ENCODE results near the gene SLC39A2.

The SLC39A2 gene

DNA sequence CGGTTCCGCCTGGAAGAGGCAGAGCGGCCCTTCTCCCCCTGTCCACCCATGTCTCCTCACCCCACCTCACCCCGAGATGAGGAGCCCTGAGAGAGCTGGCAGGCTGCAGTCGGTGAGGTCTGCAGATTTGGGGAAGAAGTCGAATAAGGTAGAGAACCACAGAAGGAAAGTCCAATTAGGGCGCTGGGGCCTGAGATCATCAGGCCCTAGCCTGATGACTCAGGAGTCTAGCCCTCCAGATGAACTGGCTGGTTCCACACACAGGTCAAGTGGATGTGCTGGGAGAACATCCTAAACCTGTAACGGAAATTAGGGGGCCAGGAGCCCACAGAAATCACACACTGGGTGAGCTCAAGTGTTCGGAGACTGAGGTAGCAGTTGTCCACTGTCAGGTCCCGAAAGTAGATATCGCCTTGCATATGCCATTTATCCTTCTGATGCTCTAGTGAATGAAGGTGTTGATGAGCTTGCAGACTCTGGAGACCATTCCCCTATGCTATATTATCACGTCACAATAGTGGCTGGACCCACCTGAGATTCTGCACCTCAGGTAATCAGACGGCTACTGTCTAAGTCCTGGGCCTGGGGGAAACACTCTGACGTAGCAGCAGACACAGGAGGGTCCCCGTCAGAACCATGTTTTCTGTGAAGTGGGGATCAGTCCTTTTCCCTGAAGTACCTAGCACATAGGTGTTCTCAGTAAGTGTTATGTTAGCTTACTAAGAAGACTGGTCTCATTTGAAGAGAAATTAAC, 10.2 kb upstream of the SLC39A2 start:
- H2AK5ac ChIP-seq (ENCODE audit: low read length): peak overlapping the region; percentile 66
- no peaks in the 10 kb centered on the region for H3K27me3 ChIP-seq (ENCODE audit: insufficient read depth, low read length, poor library complexity)
- peak overlapping the region; percentile 30 for H3K9ac ChIP-seq (ENCODE audit: low read length)
- DNase-seq: no peak
- H3K4me3 ChIP-seq (ENCODE audit: low read length): no peak overlapping the region
- no peak overlapping the region for H3K4me2 ChIP-seq (ENCODE audit: low read length)
- peaks cover 10% of the 10 kb centered on the region for H3K79me2 ChIP-seq (ENCODE audit: control insufficient read depth, insufficient read depth, low read length)
- H2BK15ac ChIP-seq (replicated peaks; ENCODE audit: low read depth): no peak overlapping the region
- no peak overlapping the region for H2BK120ac ChIP-seq (ENCODE audit: low read depth, low read length)
- peak overlapping the region; percentile 65 for H3K56ac ChIP-seq (ENCODE audit: low read length)
- H3K27ac ChIP-seq (ENCODE audit: low read depth, low read length): no peak overlapping the region
- H2BK5ac ChIP-seq (ENCODE audit: low read length): peak overlapping the region; percentile 1
- no CpG with 5 or more reads among the region's 15 CpGs for WGBS (ENCODE audit: extremely low coverage, insufficient coverage, low lambda C conversion rate)
- no peak overlapping the region for H3K4ac ChIP-seq (ENCODE audit: low read depth, low read length)
- peaks cover 5% of the 10 kb centered on the region for H3K4me1 ChIP-seq (ENCODE audit: control insufficient read depth, low read depth, low read length)
- H3K79me1 ChIP-seq (ENCODE audit: low read length): peaks cover 7% of the 10 kb centered on the region
- H4K8ac ChIP-seq (ENCODE audit: low read depth, low read length): no peak overlapping the region
- no peak overlapping the region for H4K5ac ChIP-seq (ENCODE audit: low read length)
- no peak overlapping the region for H3K23ac ChIP-seq (ENCODE audit: low read length)
- no peaks in the 10 kb centered on the region for H3K36me3 ChIP-seq (ENCODE audit: control insufficient read depth, insufficient read depth, low read length)
- no peak overlapping the region for H3K18ac ChIP-seq (ENCODE audit: low read length)

DNA sequence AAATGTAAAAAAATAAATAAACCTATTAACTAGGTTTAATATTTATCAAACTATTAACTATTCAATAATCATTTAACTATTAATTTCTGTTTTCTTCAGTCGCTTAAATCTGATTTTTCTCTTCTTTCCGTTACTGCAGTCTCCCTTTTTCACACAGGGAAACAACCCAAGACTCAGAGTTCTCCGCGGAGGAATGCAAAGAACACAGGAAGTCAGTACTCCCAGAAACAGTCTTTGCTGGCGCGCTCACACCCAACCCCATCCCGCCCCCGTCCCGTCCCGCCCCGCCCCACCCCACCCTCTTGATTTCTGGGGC, 9.7 kb upstream of the SLC39A2 start:
- no peak overlapping the region for H3K4ac ChIP-seq (ENCODE audit: low read depth, low read length)
- H3K4me2 ChIP-seq (ENCODE audit: low read length): no peak overlapping the region
- H3K18ac ChIP-seq (ENCODE audit: low read length): no peak overlapping the region
- peak overlapping the region; percentile 37 for H3K9ac ChIP-seq (ENCODE audit: low read length)
- H3K27me3 ChIP-seq (ENCODE audit: insufficient read depth, low read length, poor library complexity): no peaks in the 10 kb centered on the region
- H2BK120ac ChIP-seq (ENCODE audit: low read depth, low read length): no peak overlapping the region
- no peak overlapping the region for H3K27ac ChIP-seq (ENCODE audit: low read depth, low read length)
- H2AK5ac ChIP-seq (ENCODE audit: low read length): no peak overlapping the region
- no peak overlapping the region for H4K8ac ChIP-seq (ENCODE audit: low read depth, low read length)
- H3K4me1 ChIP-seq (ENCODE audit: control insufficient read depth, low read depth, low read length): peaks cover 5% of the 10 kb centered on the region
- no peak overlapping the region for H3K4me3 ChIP-seq (ENCODE audit: low read length)
- H4K5ac ChIP-seq (ENCODE audit: low read length): no peak overlapping the region
- H3K79me1 ChIP-seq (ENCODE audit: low read length): peaks cover 7% of the 10 kb centered on the region
- H3K79me2 ChIP-seq (ENCODE audit: control insufficient read depth, insufficient read depth, low read length): peaks cover 10% of the 10 kb centered on the region
- H3K36me3 ChIP-seq (ENCODE audit: control insufficient read depth, insufficient read depth, low read length): no peaks in the 10 kb centered on the region
- 100% methylated on average over 2 of the region's 11 CpGs for WGBS (ENCODE audit: extremely low coverage, insufficient coverage, low lambda C conversion rate)
- no peak overlapping the region for H2BK5ac ChIP-seq (ENCODE audit: low read length)
- H3K56ac ChIP-seq (ENCODE audit: low read length): peak overlapping the region; percentile 65
- H2BK15ac ChIP-seq (replicated peaks; ENCODE audit: low read depth): no peak overlapping the region
- DNase-seq: no peak
- H3K23ac ChIP-seq (ENCODE audit: low read length): no peak overlapping the region

DNA sequence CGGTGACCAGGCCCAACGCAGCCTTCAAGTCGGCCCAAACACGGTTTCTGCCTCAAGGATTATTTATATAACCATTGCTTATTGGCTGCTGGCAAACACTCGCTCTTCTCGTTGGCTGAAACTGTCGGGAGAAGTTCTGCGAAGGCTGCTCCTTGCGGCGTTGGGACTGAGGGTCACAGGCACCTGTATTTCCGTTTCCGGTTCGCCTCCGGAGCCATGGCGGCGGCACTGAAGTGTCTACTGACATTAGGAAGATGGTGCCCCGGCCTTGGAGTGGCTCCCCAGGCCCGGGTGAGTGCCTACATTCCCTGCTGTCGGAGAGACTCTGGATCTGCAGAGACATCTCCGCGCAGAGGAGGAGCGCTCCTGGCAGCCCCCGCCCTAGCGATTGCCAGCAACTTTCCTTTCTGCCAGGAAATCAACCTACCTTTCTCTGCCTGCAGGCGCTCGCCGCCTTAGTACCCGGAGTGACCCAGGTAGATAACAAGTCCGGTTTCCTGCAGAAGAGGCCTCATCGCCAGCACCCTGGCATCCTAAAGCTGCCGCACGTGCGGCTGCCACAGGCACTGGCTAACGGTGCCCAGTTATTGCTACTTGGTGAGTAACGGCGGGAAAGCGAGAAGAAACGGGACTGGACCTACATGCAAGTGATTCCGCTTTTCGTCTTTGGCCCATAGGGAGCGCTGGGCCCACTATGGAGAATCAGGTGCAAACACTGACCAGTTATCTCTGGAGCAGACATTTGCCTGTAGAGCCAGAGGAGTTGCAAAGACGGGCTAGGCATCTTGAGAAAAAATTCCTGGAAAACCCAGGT, 9.1 kb upstream of the SLC39A2 start, which contains the start of gene METTL17:
TSS of gene METTL17 (plus strand) at position 194 of the 814 bp plus-strand sequence. CDS start at position 217, 23 bp downstream.
- Histone ChIP-seq H3K79me2 (ENCODE audit: control insufficient read depth, insufficient read depth, low read length) (peaks cover 10% of the 10 kb centered on the region), H3K27ac (ENCODE audit: low read depth, low read length) (peak within 1 kb of the TSS; percentile 78), H2BK120ac (ENCODE audit: low read depth, low read length) (no peak within 1 kb of the TSS), H3K4me3 (ENCODE audit: low read length) (peak within 1 kb of the TSS; percentile 61), H3K27me3 (ENCODE audit: insufficient read depth, low read length, poor library complexity) (no peaks in the 10 kb centered on the region), H4K5ac (ENCODE audit: low read length) (no peak within 1 kb of the TSS), H3K56ac (ENCODE audit: low read length) (peak within 1 kb of the TSS; percentile 85), H3K4me1 (ENCODE audit: control insufficient read depth, low read depth, low read length) (peaks cover 5% of the 10 kb centered on the region), H3K79me1 (ENCODE audit: low read length) (peaks cover 7% of the 10 kb centered on the region), H3K9ac (ENCODE audit: low read length) (peak within 1 kb of the TSS; percentile 70), H3K4ac (ENCODE audit: low read depth, low read length) (peak within 1 kb of the TSS; percentile 93), H3K23ac (ENCODE audit: low read length) (no peak within 1 kb of the TSS), H2AK5ac (ENCODE audit: low read length) (peak within 1 kb of the TSS; percentile 66), H2BK15ac (replicated peaks; ENCODE audit: low read depth) (no peak within 1 kb of the TSS), H2BK5ac (ENCODE audit: low read length) (peak within 1 kb of the TSS; percentile 1), H3K36me3 (ENCODE audit: control insufficient read depth, insufficient read depth, low read length) (peaks cover 4% of the 10 kb centered on the region), H3K18ac (ENCODE audit: low read length) (no peak within 1 kb of the TSS), H4K8ac (ENCODE audit: low read depth, low read length) (peak within 1 kb of the TSS; percentile 7), H3K4me2 (ENCODE audit: low read length) (peak within 1 kb of the TSS; percentile 53)
- no CpG with 5 or more reads among the region's 42 CpGs for WGBS (ENCODE audit: extremely low coverage, insufficient coverage, low lambda C conversion rate)
- peak; percentile 99 for DNase-seq

DNA sequence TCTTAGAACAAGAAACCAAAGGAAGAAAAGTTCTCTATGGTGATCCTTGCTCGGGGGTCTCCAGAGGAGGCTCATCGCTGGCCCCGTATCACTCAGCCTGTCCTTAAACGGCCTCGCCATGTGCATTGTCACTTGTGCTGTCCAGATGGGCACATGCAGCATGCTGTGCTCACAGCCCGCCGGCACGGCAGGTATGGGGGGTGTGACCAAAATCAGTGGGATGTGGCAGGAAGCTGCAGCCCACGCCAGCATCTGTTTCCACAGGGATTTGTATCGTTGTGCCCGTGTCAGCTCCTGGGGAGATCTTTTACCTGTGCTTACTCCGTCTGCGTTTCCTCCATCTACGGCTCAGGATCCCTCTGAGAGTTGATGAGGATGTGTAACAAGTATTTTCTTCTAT, 2.6 kb upstream of the SLC39A2 start:
- peaks cover 3% of the 10 kb centered on the region for H3K79me2 ChIP-seq (ENCODE audit: control insufficient read depth, insufficient read depth, low read length)
- no peak overlapping the region for H3K27ac ChIP-seq (ENCODE audit: low read depth, low read length)
- H3K27me3 ChIP-seq (ENCODE audit: insufficient read depth, low read length, poor library complexity): no peaks in the 10 kb centered on the region
- H2BK5ac ChIP-seq (ENCODE audit: low read length): no peak overlapping the region
- no peak overlapping the region for H3K56ac ChIP-seq (ENCODE audit: low read length)
- no peak overlapping the region for H2BK15ac ChIP-seq (replicated peaks; ENCODE audit: low read depth)
- no peak overlapping the region for H2BK120ac ChIP-seq (ENCODE audit: low read depth, low read length)
- H2AK5ac ChIP-seq (ENCODE audit: low read length): no peak overlapping the region
- no peak overlapping the region for H3K18ac ChIP-seq (ENCODE audit: low read length)
- no peak overlapping the region for H4K5ac ChIP-seq (ENCODE audit: low read length)
- no CpG with 5 or more reads among the region's 14 CpGs for WGBS (ENCODE audit: extremely low coverage, insufficient coverage, low lambda C conversion rate)
- H3K36me3 ChIP-seq (ENCODE audit: control insufficient read depth, insufficient read depth, low read length): peaks cover 8% of the 10 kb centered on the region
- H3K4me3 ChIP-seq (ENCODE audit: low read length): no peak overlapping the region
- DNase-seq: no peak
- H3K79me1 ChIP-seq (ENCODE audit: low read length): peaks cover 5% of the 10 kb centered on the region
- no peak overlapping the region for H3K4ac ChIP-seq (ENCODE audit: low read depth, low read length)
- no peak overlapping the region for H4K8ac ChIP-seq (ENCODE audit: low read depth, low read length)
- H3K4me2 ChIP-seq (ENCODE audit: low read length): no peak overlapping the region
- H3K23ac ChIP-seq (ENCODE audit: low read length): no peak overlapping the region
- H3K4me1 ChIP-seq (ENCODE audit: control insufficient read depth, low read depth, low read length): peaks cover 8% of the 10 kb centered on the region
- H3K9ac ChIP-seq (ENCODE audit: low read length): no peak overlapping the region

DNA sequence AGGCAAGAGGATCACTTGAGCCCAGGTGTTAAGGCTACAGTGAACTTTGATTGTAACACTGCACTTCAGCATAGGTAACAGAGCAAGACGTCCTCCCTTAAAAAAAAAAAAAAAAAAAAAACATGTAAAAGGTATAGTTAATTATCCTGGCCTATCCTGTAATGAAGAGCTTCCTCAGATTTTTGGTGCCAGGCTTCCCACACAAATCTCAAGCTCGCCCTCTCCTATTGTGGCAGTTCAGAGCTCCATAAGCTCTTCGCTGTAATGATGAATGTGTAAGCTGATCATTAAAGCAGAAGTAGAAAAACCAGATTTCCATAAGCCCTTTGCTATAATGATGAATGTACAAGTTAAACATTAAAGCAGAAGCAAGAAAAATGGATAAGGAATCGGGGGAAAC, 2.0 kb upstream of the SLC39A2 start:
- no CpG with 5 or more reads among the region's 4 CpGs for WGBS (ENCODE audit: extremely low coverage, insufficient coverage, low lambda C conversion rate)
- Histone ChIP-seq H3K79me1 (ENCODE audit: low read length) (peaks cover 2% of the 10 kb centered on the region), H3K79me2 (ENCODE audit: control insufficient read depth, insufficient read depth, low read length) (no peaks in the 10 kb centered on the region), H3K4ac (ENCODE audit: low read depth, low read length) (no peak overlapping the region), H3K4me3 (ENCODE audit: low read length) (no peak overlapping the region), H2AK5ac (ENCODE audit: low read length) (no peak overlapping the region), H3K36me3 (ENCODE audit: control insufficient read depth, insufficient read depth, low read length) (peaks cover 8% of the 10 kb centered on the region), H2BK120ac (ENCODE audit: low read depth, low read length) (no peak overlapping the region), H3K23ac (ENCODE audit: low read length) (no peak overlapping the region), H3K9ac (ENCODE audit: low read length) (no peak overlapping the region), H3K18ac (ENCODE audit: low read length) (no peak overlapping the region), H2BK15ac (replicated peaks; ENCODE audit: low read depth) (no peak overlapping the region), H2BK5ac (ENCODE audit: low read length) (no peak overlapping the region), H4K5ac (ENCODE audit: low read length) (no peak overlapping the region), H3K56ac (ENCODE audit: low read length) (no peak overlapping the region), H4K8ac (ENCODE audit: low read depth, low read length) (no peak overlapping the region), H3K27ac (ENCODE audit: low read depth, low read length) (no peak overlapping the region), H3K4me2 (ENCODE audit: low read length) (no peak overlapping the region), H3K4me1 (ENCODE audit: control insufficient read depth, low read depth, low read length) (peaks cover 8% of the 10 kb centered on the region), H3K27me3 (ENCODE audit: insufficient read depth, low read length, poor library complexity) (no peaks in the 10 kb centered on the region)
- no peak for DNase-seq
